IMR-90 (cell line): ENCODE measurements around the gene EPHB1. TPM values are rescaled to one million over a fixed set of nuclear protein-coding genes. Genes with fewer than 3 reads are reported as not detected.
"Not testable (repeated sequence)": the region's sequence is repeated elsewhere in the genome, so short reads cannot be mapped to it uniquely, and the experiment has no call there.

Experiments
- ATAC-seq: fragments of 200-7000 bp; cut with Tn5 transposase; 2 replicates; pipeline ENCODE4 v1.9.1; 2020; ENCODE audit warnings: low read depth, mild to moderate bottlenecking, moderate library complexity
- BruUV-seq: library from RNA; stranded (reverse); fragments of 400-500 nt; replicated peaks from 2 replicates; lab custom pipeline; 2021; lab: Mats Ljungman, UMichigan
- CTCF ChIA-PET: fragments of 300-600 bp; formaldehyde crosslinking; extraction: SDS; loops from one replicate; lab custom pipeline; 2021; ENCODE audit warnings: antibody characterized with exemption; lab: Yijun Ruan, JAX
- POLR2A ChIA-PET: fragments of 300-600 bp; sonication (Branson Sonifier 250); formaldehyde crosslinking; loops from one replicate; lab custom pipeline; 2022; ENCODE audit warnings: antibody characterized with exemption; ENCODE audit not compliant: unreplicated experiment; lab: Charles Lee
- DNase-seq: peaks from one replicate; pipeline ENCODE4 v3.0.0; 2013
- H2AFZ ChIP-seq: replicated peaks from 2 replicates; pipeline ENCODE3; 2013; ENCODE audit warnings: low read length, mild to moderate bottlenecking; ENCODE audit not compliant: poor library complexity
- H2AK5ac ChIP-seq: 2 replicates; pipeline ENCODE4 v1.6.1; 2013; ENCODE audit warnings: low read depth, low read length, inconsistent platforms
- H2AK9ac ChIP-seq: replicated peaks from 2 replicates; pipeline ENCODE3; 2013; ENCODE audit warnings: mild to moderate bottlenecking, low read depth, low read length, moderate library complexity; ENCODE audit not compliant: poor library complexity
- H2BK120ac ChIP-seq: 2 replicates; pipeline ENCODE4 v1.6.1; 2013; ENCODE audit warnings: low read depth, low read length, inconsistent platforms
- H2BK15ac ChIP-seq: 3 replicates; pipeline ENCODE4 v1.6.1; 2013; ENCODE audit warnings: low read depth, low read length, inconsistent platforms
- H2BK20ac ChIP-seq: 2 replicates; pipeline ENCODE4 v1.6.1; 2013; ENCODE audit warnings: low read depth, mild to moderate bottlenecking, inconsistent platforms, low read length, moderate library complexity
- H2BK5ac ChIP-seq: 2 replicates; pipeline ENCODE4 v1.6.1; 2013; ENCODE audit warnings: mild to moderate bottlenecking, low read depth, low read length, inconsistent platforms; ENCODE audit not compliant: poor library complexity, severe bottlenecking
- H3K14ac ChIP-seq: replicated peaks from 2 replicates; pipeline ENCODE4 v1.6.1; 2013; ENCODE audit warnings: low read depth, low read length, inconsistent platforms
- H3K18ac ChIP-seq: 2 replicates; pipeline ENCODE4 v1.6.1; 2013; ENCODE audit warnings: low read depth, low read length, control low read depth
- H3K23ac ChIP-seq: 2 replicates; pipeline ENCODE4 v1.6.1; 2013; ENCODE audit warnings: low read depth, low read length, inconsistent platforms
- H3K27ac ChIP-seq: 2 replicates; pipeline ENCODE4 v1.5.1; 2013; ENCODE audit warnings: mild to moderate bottlenecking, control low read depth, low read length; ENCODE audit not compliant: insufficient read depth
- H3K27me3 ChIP-seq: 2 replicates; pipeline ENCODE4 v1.6.1; 2013; ENCODE audit warnings: low read length; ENCODE audit not compliant: control insufficient read depth, insufficient read depth
- H3K36me3 ChIP-seq: 2 replicates; pipeline ENCODE4 v1.6.1; 2013; ENCODE audit warnings: low read length, mixed read lengths; ENCODE audit not compliant: control insufficient read depth, insufficient read depth
- H3K4ac ChIP-seq: 2 replicates; pipeline ENCODE4 v1.6.1; 2013; ENCODE audit warnings: low read depth, low read length, inconsistent platforms
- H3K4me1 ChIP-seq: 2 replicates; pipeline ENCODE4 v1.6.1; 2013; ENCODE audit warnings: low read length, mixed read lengths; ENCODE audit not compliant: control insufficient read depth, insufficient read depth
- H3K4me2 ChIP-seq: 2 replicates; pipeline ENCODE4 v1.6.1; 2013; ENCODE audit warnings: low read depth, mild to moderate bottlenecking, control low read depth, low read length, moderate library complexity
- H3K4me3 ChIP-seq: 2 replicates; pipeline ENCODE4 v1.5.1; 2013; ENCODE audit warnings: low read depth, mild to moderate bottlenecking, control low read depth, low read length, moderate library complexity; ENCODE audit not compliant: insufficient read depth
- H3K56ac ChIP-seq: 2 replicates; pipeline ENCODE4 v1.6.1; 2013; ENCODE audit warnings: low read length, inconsistent platforms; ENCODE audit not compliant: insufficient read depth; ENCODE audit errors: extremely low read depth
- H3K79me1 ChIP-seq, 2 experiments: 2 replicates each; pipeline ENCODE4 v1.6.1; 2013; ENCODE audit warnings: low read length in 2 of 2, inconsistent platforms in 1 of 2, low read depth in 1 of 2
- H3K9ac ChIP-seq: 2 replicates; pipeline ENCODE4 v1.6.1; 2013; ENCODE audit warnings: low read depth, low read length, control low read depth
- H3K9me1 ChIP-seq: 2 replicates; pipeline ENCODE4 v1.6.1; 2013; ENCODE audit warnings: low read length, inconsistent platforms; ENCODE audit not compliant: insufficient read depth
- H3K9me3 ChIP-seq: 2 replicates; pipeline ENCODE4 v1.6.1; 2013; ENCODE audit warnings: low read length; ENCODE audit not compliant: control insufficient read depth, insufficient read depth
- H4K20me1 ChIP-seq: 2 replicates; pipeline ENCODE4 v1.6.1; 2013; ENCODE audit warnings: low read length, inconsistent platforms; ENCODE audit not compliant: insufficient read depth
- H4K5ac ChIP-seq: 2 replicates; pipeline ENCODE4 v1.6.1; 2013; ENCODE audit warnings: mild to moderate bottlenecking, low read depth, low read length, control low read depth
- H4K8ac ChIP-seq, 2 experiments: 2 replicates each; pipeline ENCODE4 v1.6.1; 2013; ENCODE audit warnings: low read depth in 2 of 2, low read length in 2 of 2, control low read depth in 1 of 2, inconsistent platforms in 1 of 2
- H4K91ac ChIP-seq: 2 replicates; pipeline ENCODE4 v1.6.1; 2013; ENCODE audit warnings: low read depth, low read length, inconsistent platforms; ENCODE audit not compliant: insufficient read depth
- WGBS, 2 experiments: methylation state at CpG; one replicate each; pipeline versions ENCODE4 v1.1.5 to v1.1.7; 2013; ENCODE audit warnings: missing lambda C conversion rate in 2 of 2; ENCODE audit not compliant: insufficient read length in 1 of 2; ENCODE audit errors: extremely low coverage in 2 of 2; 5-methylcytosine and 5-hydroxymethylcytosine counted together
- dilution Hi-C: fragments of 300-500 bp; cut with HindIII; formaldehyde crosslinking; loops from one replicate; pipeline ENCODE4 v1.14.3; 2018; ENCODE audit warnings: low sequenced_read_pairs; ENCODE audit not compliant: unreplicated experiment
- in situ Hi-C: fragments of 300-500 bp; cut with MboI; formaldehyde crosslinking; loops from 3 replicates; pipeline ENCODE4 v1.14.3; 2019; ENCODE audit warnings: low sequenced_read_pairs, inconsistent platforms, mixed read lengths
- intact Hi-C: fragments of 100-400 bp; cut with micrococcal nuclease; formaldehyde crosslinking; loops from 2 replicates; pipeline ENCODE4 v1.10.0; 2022
- polyA plus RNA-seq, 3 experiments: library from polyadenylated mRNA; depleted of rRNA; stranded (reverse); fragments of >200 nt; gene quantifications; 2 replicates each; pipeline ENCODE4 v1.2.3, GENCODE V29; 2012; ENCODE audit warnings: low replicate concordance in 1 of 3
- total RNA-seq: library from RNA; depleted of rRNA; stranded (reverse); fragments of >200 nt; gene quantifications from 2 replicates; pipeline ENCODE4 v1.2.3, GENCODE V29; 2012

The EPHB1 gene
- total and polyA plus RNA-seq, 2 of the 4 experiments (the other 2 are of a cell fraction) = 0.17 to 0.36 TPM

- 43% methylated on average over 1 of the region's 3 CpGs; no CpG with 5 or more reads in 1 of the 2 experiments for WGBS, 2 experiments
- H2BK20ac ChIP-seq, H3K9me1 ChIP-seq, H3K4me2 ChIP-seq, H3K4ac ChIP-seq, H3K36me3 ChIP-seq, H3K18ac ChIP-seq, H3K4me1 ChIP-seq, H4K20me1 ChIP-seq, H4K8ac ChIP-seq, CTCF ChIA-PET, intact Hi-C loops, H3K27me3 ChIP-seq, H4K5ac ChIP-seq, H2BK5ac ChIP-seq, H2BK15ac ChIP-seq, H3K14ac ChIP-seq, H3K23ac ChIP-seq, H3K56ac ChIP-seq, in situ Hi-C loops, ATAC-seq, H3K4me3 ChIP-seq, DNase-seq, H3K9ac ChIP-seq, H3K79me1 ChIP-seq, POLR2A ChIA-PET, H3K27ac ChIP-seq, dilution Hi-C loops, H2AK5ac ChIP-seq, H4K91ac ChIP-seq, BruUV-seq, H2AFZ ChIP-seq, H3K9me3 ChIP-seq, H2BK120ac ChIP-seq, H2AK9ac ChIP-seq: not testable (repeated sequence)
These were observed 438.4 kb downstream of the EPHB1 start for GRCh38 chr3:135233476-135233875.
